GM12892 (cell line): Measurements from ENCODE around the gene RBPMS2.

Experiments used
- POLR2A ChIP-seq: IDR thresholded peaks from 2 replicates; pipeline ENCODE4 v1.6.1; 2011; ENCODE audit warnings: low read depth, low read length, control low read depth
- POLR2AphosphoS5 ChIP-seq: IDR thresholded peaks from 2 replicates; pipeline ENCODE4 v1.6.1; 2011; ENCODE audit warnings: low read depth, low read length, control low read depth

DNA sequence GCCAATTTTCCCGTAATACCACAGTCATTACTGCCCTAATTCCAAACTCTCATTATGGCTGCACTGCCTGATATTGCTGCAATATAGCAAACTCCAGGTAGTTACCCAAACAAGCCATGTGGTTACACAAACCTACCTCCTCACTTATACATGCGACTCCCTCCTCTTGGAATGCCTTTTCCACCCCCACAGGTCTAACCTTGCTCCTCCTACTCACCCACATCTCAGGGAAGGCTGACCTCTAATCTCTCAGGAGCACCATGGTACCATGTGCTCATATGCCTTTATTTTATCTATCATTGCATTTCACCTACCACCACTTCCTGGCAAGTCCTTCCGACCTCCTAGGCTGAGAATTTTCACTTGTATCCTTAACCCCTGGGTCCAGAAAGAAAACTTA lies 2.9 kb downstream of the RBPMS2 start:
- no peak for TF ChIP-seq POLR2AphosphoS5
- TF ChIP-seq POLR2A: no peak
